Activated T-cell treated with anti-CD3 and anti-CD28 coated beads, Interleukin-2, amount 50 U/mL, for 48 hours (primary cell): ENCODE results near the gene PIM2.

Experiments
- DNase-seq, 2 experiments: peaks; one replicate each; pipeline ENCODE4 v3.0.0-alpha.2; 2020

The PIM2 gene

DNA sequence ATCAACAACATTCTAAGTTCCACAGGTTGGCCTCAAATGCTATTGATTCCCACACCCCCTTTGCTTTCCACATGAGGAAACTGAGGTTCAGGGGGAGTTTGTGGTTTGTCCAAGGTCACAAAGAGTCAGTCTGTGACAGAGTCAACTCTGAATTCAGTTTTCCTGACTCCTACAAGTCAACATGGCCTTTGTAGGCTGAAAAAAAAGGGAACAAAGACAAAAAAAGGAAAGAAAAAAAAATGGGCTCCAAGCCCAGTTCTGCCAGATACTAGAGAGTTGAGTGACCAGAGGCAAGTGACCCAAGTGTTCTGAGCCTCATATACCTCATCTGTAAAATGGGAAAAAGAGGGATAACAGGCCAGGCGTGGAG, 16.5 kb upstream of the PIM2 start:
- DNase-seq, result no peak

DNA sequence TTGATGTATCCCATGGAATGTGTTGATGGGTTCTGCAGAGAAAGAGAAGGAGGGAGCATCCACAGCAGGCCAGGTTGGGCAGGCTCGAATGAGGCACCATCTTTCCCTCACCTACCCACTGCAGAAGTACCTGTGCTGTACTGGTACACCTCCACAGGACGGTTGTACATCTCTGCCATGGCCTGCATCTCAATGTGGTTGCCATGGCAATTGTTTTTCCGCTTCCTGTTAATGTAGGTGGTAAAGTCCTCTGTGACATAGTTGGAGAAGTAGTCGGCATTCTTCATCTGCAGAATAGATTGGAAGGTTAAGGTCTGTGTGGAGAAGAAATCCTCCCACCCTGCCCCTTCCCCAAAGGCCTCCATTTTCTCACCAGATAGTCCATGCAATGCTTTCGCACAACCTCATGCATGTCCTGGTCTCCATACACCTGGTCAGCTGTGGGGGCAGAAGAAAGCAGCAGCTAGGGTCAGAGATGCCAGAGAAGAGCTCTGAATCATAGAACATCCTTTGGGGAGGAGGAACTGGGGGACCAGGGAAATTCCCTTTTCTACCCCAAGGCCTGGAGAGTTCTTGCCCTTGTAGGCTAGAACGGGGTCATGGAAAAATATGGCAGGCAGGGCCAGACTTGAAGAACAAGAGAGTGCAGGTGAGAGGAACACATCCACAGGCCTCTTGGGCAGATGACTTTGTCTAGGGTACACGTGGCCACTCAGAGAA, 15.9 kb upstream of the PIM2 start:
- peak; percentile 54 to 60 for DNase-seq

DNA sequence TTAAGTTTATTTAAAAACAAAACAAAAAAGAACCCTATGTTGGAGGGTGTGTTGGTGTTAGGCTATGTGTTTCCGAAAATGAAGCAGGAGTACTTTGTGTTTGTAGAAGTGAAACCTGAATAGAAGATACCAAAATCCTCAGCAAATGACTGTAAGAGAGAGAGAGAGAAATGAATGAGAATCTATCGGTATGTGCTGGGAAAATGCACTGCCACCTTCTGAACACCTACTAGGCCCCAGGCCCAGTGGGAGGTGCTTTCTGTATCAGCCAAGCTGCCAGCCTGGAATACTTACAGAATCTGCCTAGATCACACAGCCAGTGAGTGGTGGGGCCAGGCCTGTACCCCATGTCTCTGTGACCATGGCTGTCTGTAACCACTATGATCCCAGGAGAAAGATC, 14.9 kb upstream of the PIM2 start:
- peak in 1 of 2 experiments; percentile 59 for DNase-seq

DNA sequence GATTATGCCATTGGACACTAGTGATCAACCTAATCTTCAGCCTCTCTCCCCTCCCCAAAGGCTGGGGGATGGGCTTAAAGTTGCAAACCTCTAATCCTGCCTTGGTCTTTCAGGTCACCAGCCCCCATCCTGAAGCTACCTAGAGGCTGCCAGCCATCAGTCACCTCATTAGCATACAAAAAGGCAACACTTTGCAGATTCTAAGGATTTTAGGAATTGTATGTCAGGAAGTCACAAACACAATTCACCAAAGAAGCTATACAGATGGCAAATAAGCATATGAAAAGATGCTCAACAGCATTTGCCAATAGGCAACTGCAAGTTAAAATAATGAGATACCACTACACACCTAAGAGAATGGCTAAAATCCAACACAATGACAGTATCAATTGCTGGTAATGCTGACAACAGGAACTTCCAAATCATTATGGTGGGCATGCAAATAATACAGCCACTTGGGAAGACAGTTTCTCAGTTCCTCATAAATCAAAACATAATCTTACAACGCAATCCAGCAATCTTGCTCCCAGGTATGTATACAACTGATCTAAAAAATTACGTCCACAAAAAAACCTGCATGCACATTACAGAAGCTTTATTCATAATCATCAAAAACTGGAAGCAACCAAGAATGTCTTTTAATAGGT, 9.0 kb upstream of the PIM2 start:
- no peak for DNase-seq

DNA sequence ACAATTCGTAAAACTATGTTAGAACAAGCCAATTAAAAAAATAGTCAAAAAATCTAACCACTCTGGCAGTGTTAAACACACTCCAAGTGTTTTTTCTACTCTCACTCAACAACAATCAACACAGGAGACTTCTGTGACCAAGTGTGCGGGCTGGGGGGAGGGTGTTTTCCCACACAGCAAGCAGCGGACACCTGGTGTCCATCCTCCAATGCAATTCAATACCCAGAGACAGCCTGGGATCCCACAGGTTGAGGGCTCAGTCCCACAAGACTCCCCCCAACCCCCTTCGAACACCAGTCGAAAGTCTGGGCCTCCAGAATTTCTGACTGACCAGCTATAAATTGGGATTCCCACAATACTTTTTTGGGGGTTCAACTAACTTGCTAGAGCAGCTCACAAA, 8.3 kb upstream of the PIM2 start:
- DNase-seq, result no peak

DNA sequence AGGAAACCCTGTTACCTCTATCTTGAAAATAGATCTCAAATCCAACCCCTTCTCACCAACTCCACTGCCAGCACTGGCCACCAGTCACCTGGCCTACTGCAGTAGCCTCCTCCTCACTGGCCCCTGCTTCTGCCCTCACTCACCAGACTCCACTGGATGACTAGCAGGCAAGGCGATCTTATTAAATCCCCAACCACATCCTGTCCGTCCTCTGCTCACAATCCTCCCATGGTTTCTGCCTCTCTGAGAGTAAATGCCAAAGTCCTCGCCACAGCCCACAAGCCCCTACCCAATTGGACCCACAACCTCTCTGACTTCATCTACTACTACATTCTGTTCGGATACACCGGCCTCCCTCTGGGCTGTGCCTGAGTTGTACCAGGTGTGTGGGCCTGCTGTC, 5.4 kb upstream of the PIM2 start:
- no peak for DNase-seq

DNA sequence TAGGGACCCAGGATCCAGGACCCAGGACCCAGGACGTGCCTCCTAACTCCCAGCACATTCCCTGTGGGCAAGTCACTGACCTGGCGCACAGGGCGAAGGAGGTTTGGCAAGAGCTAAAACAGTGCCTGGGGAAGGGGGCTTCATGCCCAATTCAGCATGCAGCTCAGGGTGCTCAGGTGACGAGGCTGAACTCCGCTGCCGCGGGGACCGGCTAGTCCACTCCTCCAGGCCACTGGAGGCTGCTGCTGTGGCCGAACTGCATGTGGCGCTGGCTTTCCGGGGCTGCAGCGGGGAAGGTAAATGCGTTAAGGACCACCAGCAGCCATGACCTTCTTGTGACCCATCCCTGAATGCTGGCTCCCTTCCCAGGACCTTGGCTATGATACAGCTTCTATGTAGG, 4.9 kb upstream of the PIM2 start:
- no peak for DNase-seq

DNA sequence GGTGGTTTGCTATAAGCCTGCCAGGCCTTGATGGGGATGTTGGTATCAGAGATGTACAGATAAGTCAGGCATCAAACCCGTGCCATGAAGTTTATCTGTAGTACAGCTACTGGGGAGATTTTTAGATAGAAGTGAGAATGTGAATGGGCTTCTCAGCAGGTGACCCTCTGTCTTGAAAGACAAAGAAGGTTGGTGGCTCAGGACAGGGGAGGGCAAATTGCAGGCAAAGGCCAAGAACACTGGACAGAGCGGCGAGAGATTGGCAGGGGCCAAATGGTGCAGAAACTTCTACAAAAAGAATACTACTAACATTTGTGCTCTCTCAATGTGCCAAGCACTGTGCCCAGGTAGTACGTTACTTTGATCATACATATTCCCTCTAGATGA, 1.9 kb upstream of the PIM2 start:
- DNase-seq, result no peak

DNA sequence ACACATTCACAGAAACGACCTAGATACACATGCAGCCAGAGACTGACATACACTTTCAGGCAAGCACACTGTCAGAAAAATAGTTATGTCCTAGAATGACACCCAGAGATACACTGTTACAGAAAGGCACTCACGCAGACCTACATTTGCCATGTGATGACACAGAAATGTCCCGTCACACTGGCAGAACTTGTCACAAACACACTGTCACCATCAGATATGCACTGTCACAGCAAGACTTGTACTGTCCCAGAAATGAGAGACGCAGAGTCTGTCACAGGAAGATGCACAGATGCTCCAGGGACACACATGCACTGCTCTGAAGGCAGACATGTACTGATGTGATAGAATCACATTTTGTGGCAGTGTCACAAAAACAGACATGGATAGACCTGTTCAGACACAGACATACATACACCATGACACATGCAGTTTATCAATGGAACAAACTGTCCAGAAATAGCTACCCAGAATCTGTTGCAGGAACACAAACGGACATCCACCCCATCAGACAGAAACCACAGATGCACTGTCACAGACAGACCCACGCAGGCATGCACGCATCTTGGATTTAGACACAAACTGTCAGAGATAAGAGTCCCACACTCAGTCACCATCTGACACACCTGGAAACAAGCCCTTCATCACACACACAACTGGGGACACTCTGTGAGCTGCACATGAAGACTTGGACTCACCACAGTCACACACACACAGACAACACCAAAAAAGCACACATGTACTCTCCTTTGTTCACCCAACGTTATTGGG, 1.3 kb upstream of the PIM2 start:
- DNase-seq, result peak; percentile 51 to 60

DNA sequence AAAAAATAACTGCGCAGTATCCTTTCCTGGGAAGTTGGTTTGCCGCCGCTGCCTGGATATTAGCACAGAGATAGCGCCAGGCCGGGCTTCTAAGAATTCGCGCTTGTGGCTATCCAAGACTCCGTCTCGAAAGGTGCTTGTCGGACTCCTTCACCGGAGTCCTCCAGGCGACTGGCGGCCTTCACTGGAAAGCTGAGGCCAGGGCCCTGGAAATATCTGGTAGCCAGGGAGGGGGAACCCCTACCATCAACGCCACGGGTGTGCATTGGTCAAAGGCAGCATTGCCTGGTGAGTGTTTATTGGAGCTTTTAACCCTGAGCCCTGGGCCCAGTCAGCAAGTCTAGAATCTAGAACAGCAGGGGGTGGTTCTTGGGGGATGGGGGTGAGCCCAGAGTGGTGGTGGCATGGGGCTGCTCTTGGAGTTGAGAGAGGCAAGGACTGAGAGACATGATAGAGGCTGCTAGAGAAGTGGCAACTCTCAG, 577 bp upstream of the PIM2 start:
- DNase-seq, result peak in 1 of 2 experiments; percentile 69

DNA sequence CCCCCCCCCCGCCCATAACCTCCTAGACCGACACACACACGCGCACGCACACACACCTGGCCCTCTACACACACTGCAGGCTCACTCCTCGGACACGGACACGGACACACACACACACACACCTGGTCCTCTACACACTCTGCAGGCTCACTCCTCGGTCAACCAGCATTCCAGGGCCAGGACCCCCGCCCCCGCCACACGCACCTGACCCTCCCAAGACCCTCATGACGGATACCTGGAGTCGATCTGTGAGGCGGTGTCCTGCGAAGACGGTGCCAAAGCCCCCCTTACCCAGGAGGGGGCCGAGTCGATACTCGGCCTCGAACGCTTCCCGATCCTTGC, 552 bp downstream of the PIM2 start:
- no peak for DNase-seq

DNA sequence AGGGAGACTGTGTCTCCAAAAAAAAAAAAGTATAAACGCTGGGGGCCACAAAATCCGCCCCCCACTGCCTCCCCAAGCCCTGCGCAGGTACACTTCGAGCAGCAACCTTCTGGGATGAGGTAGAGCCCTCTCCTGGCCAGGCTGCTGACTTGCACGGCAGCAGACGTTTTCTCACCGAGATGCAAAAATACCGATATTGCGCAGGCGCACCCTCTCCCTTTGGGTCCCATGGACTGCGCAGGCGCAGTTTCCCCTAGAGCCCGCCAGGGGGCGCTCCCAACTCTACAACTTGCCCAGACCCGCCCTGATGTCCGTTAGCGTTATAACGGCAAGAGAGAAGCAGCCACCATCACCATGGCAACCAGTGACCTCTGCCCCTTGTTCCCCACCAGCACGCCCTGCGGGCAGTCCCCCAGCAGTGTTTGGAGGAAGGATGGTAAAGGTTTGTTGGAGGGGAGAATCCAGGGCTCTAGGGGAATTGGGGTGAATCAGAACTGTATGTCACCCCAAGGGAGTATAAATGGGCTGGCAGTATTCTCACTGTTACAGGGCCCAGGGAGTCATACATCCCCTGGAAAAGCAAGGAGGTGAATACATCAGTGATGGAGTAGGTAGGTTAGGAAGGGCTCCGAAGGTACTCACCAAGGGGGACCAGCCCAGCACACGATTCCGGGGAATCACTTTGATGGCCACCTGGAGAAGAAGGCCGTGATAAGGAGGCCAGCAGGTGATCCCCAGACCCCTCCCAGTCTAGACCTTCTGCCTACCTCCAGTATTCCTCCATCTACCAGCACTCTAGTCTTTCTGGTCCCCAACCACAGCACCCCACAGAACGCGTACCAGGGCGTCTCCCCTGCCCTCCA, 1.5 kb downstream of the PIM2 start:
- peak; percentile 93 to 94 for DNase-seq

DNA sequence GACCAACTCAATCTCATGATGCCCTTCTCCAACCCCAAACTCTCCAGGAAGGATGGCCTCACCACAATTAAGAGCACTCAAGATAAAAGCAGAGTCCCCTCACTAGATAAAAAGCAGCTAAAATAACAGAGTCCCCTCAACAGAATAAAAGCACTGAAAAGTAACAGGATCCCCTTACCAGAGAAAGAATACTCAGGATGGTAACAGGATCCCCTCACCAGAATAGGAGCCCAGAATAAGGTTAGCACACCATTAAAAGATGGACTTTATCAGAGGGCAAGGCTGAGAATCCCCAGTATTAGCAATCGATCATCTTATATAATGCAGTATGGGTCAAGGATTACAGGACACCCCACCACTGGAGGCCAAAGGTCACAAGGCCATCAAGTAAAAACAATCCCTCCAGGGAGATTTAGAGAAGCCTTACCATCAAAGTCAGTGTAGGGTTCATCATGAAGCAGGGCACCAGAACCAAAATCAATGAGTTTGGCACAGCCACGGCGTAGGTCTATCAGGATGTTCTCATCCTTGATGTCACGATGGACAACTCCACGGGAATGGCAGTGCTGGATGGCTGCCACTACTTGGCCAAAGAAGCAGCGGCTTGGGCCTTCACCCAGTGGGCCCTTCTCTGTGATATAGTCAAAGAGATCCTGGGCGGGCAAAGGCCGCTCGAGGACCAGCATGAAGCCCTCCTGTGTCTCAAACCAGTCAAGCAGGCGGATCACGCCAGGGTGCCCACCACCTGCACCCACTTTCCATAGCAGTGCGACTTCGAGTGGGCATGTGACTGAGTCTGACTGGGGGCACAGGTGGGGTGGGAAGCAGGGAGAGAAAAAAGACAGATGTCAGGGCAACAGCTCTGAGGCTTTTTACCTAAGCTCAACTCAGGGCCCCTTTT, 4.0 kb downstream of the PIM2 start:
- no peak for DNase-seq

DNA sequence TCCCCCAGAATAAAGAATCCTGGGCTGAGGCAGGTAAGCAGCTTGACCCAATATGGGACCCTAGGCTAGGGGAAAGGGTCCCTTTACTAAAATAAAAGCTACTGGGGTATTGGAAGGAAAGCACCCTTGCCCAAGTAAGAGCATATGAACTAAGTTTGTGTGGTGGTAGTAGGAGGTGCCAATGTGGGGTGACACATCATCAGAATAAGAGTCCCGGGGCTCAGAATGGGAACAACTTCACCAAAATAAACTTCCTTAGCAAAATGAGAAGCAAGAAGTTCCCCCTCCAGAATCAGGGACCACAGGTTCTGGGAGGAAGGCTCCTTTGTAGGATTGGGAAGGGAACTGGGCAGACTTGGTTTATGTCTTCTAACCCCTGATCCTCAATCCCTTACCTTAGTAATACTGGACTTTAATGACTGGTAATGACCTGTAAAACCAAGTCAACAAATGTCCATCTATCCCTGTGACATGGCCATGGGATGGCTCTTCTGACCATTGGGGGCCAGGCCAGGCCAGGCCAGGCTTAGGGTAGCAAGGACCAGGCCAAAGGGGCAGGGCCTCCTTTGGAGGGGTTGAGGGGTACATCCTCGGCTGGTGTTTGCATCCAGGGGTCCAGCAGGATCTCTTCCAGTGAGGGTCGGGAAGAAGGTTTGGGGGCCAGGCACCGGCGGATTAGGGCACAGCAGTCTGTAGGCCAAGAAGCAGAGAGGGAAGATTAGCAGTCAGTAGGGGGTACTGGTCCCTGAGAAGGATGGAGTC, 5.0 kb downstream of the PIM2 start:
- no peak for DNase-seq

DNA sequence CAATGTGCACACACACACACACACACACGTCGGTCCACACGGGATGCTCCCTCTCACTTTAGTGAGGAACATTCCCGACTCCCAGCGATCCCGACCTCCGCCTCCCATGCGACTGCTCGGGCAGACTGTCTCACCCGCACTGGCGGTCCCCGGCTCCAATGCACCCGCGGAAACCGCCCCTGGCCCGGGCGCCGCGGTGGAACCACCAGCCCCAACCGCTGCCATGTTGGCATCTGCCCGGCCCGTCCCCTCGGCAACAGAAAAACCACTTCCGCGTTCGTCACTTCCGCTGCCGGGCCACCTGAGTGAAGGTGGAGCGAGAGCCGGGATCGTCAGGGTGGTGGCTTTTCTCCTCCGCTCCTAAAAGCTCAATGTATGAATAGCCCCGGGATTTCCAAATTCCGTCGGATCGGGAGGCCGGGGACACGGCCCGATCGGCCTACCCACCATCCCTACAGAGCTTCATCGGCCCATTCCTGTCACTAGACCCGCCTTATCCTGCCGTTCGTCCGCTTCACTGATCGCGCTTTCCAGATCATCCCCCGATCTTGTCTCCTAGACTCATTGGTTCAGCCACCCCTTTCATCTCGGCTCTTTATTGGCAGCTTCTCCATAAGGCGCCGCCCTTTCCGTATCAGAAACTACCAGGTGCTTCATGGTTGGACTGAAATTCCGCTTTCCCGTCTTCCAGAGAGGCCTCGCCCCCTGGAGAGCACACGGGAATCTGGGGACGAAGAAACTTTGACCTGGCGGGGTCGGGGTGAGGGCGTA, 7.2 kb downstream of the PIM2 start, which contains the start of gene SLC35A2:
Gene SLC35A2, minus strand, starts transcription at position 235 of the 771 bp plus-strand sequence. Its CDS starts 10 bp downstream, at position 225.
- DNase-seq, result peak; percentile 92

DNA sequence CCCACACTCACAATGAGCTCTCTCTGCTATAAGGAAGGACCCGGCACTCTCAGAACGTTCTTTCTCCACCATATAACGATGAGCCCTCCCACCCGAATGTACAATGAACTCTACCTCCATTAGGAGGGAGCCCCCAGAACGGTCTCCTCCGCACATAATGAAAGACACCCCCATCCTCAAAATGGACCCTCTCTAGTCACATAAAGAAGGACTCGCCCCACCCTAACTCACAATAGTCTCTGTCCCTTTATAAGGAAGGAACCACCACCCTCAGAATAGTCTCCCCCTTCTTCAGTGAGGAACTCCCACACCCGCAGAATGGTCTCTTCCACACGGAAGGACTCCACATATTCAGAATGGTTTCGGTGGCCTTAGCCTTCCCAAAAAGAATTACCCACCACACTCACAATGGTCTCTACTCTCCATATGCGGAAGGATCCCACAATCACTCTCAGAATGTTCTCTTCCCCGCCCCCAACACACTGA, 7.9 kb downstream of the PIM2 start:
- no peak for DNase-seq

DNA sequence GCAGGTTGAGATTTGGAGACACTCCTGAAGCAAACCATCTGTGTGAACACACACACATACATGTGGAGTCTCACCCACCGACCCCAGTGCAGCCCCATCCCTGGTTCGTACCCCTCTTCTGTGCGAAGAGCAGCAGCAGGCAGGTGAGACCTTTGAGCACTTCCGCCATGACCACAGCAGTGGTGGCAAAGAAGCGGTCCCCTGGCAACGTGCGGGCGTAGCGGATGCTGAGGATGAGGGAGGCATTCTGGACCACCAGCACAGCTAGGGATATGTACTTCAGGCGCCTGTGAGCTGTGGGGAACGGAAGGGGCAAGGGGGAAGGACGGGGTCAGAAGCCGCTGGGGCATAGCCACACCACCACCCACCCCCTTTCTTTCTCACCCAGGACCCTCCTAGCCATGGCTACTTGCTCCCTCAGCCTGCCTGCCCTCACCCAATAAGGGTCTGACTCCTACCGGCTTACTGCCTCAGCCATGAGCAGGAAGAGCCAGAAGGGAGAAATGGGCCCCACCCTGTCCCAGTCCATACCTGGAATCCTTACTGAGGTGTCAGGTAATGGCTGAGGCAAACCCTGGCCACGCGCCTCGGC, 9.0 kb downstream of the PIM2 start:
- no peak for DNase-seq

DNA sequence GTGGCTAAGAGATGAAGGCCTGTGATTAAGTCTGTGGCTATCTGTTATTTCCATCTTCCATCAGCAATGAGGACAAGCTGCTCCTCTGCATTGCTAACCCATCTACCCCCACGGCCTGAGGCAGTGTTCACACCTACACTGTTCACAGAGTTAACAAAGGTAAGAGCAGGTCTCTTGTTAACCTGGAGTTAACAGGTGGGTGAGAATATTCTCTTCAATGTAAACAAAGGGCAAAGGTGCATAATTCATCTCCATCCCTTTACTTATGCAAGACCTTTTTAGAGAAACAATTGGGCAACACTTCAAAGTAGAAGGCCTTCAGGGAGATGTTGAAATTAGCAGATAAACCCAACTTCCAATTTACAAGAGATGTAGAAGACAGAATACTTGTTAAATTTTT, 10.2 kb downstream of the PIM2 start:
- no peak for DNase-seq

DNA sequence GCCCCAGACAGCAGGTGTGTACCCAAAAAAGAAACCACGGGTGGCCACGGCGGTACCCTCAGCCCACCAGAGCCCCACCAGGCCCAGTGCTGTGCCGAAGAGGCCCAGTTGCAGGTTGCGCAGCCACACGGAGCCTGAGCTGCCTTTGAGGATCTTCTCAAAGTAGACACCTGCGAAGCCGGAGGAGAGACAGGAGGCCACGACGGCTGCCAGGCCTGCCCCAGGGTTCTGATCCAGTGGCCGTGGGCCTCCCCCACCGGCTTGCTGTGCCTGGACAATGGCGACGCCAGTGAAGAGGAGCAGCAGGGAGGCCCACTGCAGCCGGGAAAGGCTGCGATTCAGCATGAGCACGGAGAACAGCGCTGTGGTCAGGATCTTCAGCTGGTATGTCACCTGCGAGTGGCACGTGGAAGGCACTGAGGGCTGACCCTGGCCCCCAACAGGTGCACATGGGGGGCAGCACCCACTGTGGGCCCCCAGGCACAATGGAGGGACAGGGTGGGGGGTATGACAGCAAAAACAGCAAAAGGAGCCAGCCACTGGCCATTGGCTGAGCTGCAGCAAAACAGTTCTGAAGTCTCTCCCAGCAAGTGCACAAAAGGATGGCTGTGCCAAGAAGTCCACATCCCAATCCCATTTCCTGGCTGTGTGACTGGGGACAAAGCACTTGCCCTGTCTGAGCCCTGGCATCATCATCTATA, 13.6 kb downstream of the PIM2 start:
- no peak for DNase-seq
